Endothelial cell (in vitro differentiated cells): ENCODE measurements around the gene LBX1. TPM values are rescaled to one million over a fixed set of nuclear protein-coding genes. Genes with fewer than 3 reads are reported as not detected.

ENCODE experiments used
- DNase-seq: peaks from one replicate; pipeline ENCODE4 v3.0.0; 2021; ENCODE audit warnings: low spot score
- H3K27ac Mint-ChIP-seq: one replicate; pipeline ENCODE4 v1.8.0; 2021; ENCODE audit warnings: mixed read lengths, inconsistent platforms; ENCODE audit not compliant: unreplicated experiment
- H3K27me3 Mint-ChIP-seq: one replicate; pipeline ENCODE4 v1.8.0; 2021; ENCODE audit warnings: mild to moderate bottlenecking, moderate library complexity, mixed read lengths, inconsistent platforms; ENCODE audit not compliant: unreplicated experiment
- H3K36me3 Mint-ChIP-seq: one replicate; pipeline ENCODE4 v1.8.0; 2021; ENCODE audit warnings: mild to moderate bottlenecking, low read depth, mixed read lengths, inconsistent platforms; ENCODE audit not compliant: unreplicated experiment
- H3K4me1 Mint-ChIP-seq: one replicate; pipeline ENCODE4 v1.8.0; 2021; ENCODE audit warnings: mild to moderate bottlenecking, mixed read lengths, inconsistent platforms; ENCODE audit not compliant: unreplicated experiment
- H3K4me3 Mint-ChIP-seq: one replicate; pipeline ENCODE4 v1.8.0; 2021; ENCODE audit warnings: mild to moderate bottlenecking, mixed read lengths, inconsistent platforms; ENCODE audit not compliant: unreplicated experiment
- H3K9me3 Mint-ChIP-seq: one replicate; pipeline ENCODE4 v1.8.0; 2021; ENCODE audit warnings: mixed read lengths, inconsistent platforms; ENCODE audit not compliant: unreplicated experiment
- long read RNA-seq: library from polyadenylated mRNA; unstranded; transcript quantifications from one replicate; pipeline ENCODE4 v2.0.0, GENCODE V29; 2020; ENCODE audit not compliant: unreplicated experiment
- total RNA-seq: library from RNA; stranded (reverse); fragmentation: NEBNext Ultra II Directional; extraction: Animal tissue kit (Norgen Biotek cat#: 25700); gene quantifications from one replicate; pipeline ENCODE4 v1.2.1, GENCODE V29; 2021; ENCODE audit not compliant: unreplicated experiment
- TF ChIP-seq, protein P1 (sequence below): fragments of 200-600 bp; sonication (generic); IDR thresholded peaks from one replicate; pipeline ENCODE4 v1.5.0; 2021; ENCODE audit warnings: antibody characterized with exemption; ENCODE audit not compliant: unreplicated experiment

Gene LBX1, protein sequence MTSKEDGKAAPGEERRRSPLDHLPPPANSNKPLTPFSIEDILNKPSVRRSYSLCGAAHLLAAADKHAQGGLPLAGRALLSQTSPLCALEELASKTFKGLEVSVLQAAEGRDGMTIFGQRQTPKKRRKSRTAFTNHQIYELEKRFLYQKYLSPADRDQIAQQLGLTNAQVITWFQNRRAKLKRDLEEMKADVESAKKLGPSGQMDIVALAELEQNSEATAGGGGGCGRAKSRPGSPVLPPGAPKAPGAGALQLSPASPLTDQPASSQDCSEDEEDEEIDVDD
- total RNA-seq: not detected
- long read RNA-seq: 0 reads

DNA sequence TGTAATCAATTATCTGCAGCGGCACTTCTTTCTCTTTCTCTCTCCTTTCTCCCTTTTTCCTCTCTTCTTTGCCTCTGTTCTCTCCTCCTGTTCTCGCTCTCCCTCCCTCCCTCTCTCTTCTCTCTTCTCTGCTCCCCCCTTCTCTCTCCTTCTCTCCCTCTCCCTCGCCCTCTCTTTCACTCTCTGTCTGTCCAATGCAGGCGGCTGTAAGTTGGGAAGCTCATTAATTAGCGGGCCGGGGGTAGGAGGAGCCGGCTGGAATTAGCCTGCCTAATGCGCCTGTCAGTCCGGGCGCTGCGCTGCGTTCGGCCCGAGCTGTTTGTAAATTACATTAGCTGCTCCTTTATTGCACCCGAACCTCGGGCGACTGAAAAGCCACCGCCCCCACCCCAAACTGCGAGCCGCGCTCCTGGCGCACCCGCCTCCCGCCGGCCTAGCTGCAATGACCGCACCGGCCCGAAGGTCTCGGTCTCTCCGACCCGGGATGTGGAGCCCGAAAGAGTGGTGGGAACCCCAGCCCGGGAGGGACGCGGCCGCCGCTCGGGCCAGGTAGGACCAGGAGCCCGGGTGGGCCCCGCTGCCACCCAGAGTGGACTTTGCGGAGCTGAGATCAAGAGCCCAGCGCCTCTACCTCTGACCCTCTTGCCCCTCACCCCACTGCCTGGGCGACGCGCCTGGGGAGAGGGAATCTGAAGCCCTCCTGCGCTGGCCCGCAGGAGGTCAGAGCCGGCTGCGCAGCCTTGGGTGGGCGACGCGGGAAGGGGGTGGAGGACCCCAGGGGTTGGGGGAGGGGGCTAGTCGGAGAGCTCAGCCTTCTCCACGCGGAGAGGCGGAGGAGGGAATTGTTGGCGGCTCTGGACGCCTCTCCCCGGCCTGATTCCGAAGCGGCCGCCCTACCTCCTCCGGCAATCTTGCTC is at the start of gene LBX1:
Gene LBX1, minus strand, starts transcription at position 198 of the 917 bp plus-strand sequence. CDS start 648 bp downstream, outside the sequence.
- Mint-ChIP-seq H3K4me1 (peaks cover 27% of the 10 kb centered on the region), H3K4me3 (peak within 1 kb of the TSS; percentile 51), H3K27ac (no peak within 1 kb of the TSS), H3K27me3 (peaks cover 55% of the 10 kb centered on the region), H3K36me3 (peaks cover 4% of the 10 kb centered on the region), H3K9me3 (no peaks in the 10 kb centered on the region)
- no peak for DNase-seq
- TF ChIP-seq, protein P1, sequence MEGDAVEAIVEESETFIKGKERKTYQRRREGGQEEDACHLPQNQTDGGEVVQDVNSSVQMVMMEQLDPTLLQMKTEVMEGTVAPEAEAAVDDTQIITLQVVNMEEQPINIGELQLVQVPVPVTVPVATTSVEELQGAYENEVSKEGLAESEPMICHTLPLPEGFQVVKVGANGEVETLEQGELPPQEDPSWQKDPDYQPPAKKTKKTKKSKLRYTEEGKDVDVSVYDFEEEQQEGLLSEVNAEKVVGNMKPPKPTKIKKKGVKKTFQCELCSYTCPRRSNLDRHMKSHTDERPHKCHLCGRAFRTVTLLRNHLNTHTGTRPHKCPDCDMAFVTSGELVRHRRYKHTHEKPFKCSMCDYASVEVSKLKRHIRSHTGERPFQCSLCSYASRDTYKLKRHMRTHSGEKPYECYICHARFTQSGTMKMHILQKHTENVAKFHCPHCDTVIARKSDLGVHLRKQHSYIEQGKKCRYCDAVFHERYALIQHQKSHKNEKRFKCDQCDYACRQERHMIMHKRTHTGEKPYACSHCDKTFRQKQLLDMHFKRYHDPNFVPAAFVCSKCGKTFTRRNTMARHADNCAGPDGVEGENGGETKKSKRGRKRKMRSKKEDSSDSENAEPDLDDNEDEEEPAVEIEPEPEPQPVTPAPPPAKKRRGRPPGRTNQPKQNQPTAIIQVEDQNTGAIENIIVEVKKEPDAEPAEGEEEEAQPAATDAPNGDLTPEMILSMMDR: no peak

DNA sequence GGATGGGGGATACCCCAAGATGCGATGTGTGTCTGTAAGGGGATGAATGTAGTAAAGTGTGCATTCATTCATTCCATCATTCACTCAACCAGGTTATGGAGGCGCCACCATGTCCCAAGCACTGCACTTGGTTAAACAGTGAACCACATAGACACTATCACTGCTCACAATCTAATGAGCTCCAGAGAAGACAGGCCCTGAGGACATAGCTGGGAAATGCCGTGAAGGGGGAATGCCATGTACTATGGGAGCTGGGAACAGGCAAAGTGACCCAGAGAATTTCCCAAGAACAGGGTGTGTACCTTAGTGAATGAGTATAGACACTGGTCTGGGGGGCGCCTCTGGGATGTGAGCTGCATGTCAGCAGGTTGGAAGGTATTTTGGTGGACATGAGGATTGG is 44.5 kb upstream of the LBX1 start:
- Mint-ChIP-seq H3K4me3 (no peak overlapping the region), H3K4me1 (peaks cover 15% of the 10 kb centered on the region), H3K36me3 (no peaks in the 10 kb centered on the region), H3K27ac (no peak overlapping the region), H3K27me3 (peaks cover 8% of the 10 kb centered on the region), H3K9me3 (no peaks in the 10 kb centered on the region)
- TF ChIP-seq, protein P1: no peak
- no peak for DNase-seq

DNA sequence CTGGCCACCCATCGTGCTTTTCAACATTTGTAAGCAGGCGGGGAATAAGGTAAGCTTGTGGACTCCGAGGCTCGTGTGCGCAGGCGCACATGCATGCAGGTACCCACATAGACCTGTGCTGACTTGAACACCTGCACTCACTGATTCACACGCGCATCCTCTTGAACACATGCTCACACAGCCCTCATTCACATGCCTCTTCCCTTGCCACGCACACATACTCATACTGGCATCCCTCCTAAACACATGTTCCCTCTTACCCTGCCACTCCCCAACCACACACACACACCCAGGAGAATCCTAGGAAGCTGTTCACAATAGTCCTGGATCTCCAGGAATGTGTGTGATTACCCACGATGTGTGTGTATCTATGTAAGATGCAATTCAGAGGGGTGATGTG is 44.1 kb upstream of the LBX1 start:
- H3K4me1 Mint-ChIP-seq: peaks cover 15% of the 10 kb centered on the region
- TF ChIP-seq, protein P1: no peak
- H3K36me3 Mint-ChIP-seq: no peaks in the 10 kb centered on the region
- no peak overlapping the region for H3K4me3 Mint-ChIP-seq
- no peak for DNase-seq
- H3K27ac Mint-ChIP-seq: no peak overlapping the region
- H3K9me3 Mint-ChIP-seq: no peaks in the 10 kb centered on the region
- H3K27me3 Mint-ChIP-seq: peaks cover 8% of the 10 kb centered on the region

DNA sequence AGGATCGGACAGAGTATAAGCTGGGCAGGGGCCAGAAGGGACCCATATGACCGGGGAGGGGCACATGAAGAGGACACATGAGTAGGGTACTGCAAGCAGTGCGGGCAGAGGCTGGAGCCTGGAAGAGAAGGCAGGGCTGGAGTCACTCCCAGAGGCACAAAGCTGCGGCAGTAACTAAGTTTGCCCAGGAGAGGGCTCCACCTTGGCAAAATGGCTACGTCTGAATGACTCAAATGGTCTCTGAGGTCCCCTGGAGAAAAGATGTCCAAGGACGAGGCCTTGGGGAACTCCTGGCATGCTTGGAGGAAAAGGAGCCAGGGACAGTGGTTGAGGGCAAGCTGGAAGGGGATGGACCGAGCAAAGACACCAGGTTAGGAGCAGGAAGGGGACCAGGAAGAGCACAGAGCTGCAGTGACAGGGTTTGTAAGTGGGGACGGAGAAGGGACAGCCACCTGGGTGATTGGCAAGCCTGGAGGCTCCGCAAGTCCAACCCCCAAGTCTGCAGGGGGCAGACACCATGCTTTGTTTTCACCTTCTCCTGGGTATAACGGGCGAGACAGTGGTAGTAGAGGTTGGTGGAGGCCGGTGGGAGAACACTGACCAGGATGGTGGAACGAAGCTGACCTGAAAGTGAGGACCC is 43.1 kb upstream of the LBX1 start:
- Mint-ChIP-seq H3K4me3 (peak overlapping the region; percentile 54), H3K4me1 (peaks cover 15% of the 10 kb centered on the region), H3K27ac (no peak overlapping the region)

More for the DNA sequence above, 43.1 kb upstream of the LBX1 start:
- peaks cover 8% of the 10 kb centered on the region for H3K27me3 Mint-ChIP-seq
- TF ChIP-seq, protein P1: peak; percentile 79
- H3K9me3 Mint-ChIP-seq: no peaks in the 10 kb centered on the region
- peak; percentile 83 for DNase-seq
- H3K36me3 Mint-ChIP-seq: no peaks in the 10 kb centered on the region
